Uterus (tissue), 2 donors: ENCODE measurements around the gene ALG14.

Experiments
- CTCF ChIP-seq, 4 experiments: fragments of 200-600 bp in 2 of 4; fragments of 450-650 bp in 2 of 4; sonication (generic) in 2 of 4; IDR thresholded peaks; one replicate each; pipeline ENCODE4 v1.5.1; 2016 to 2019; ENCODE audit warnings: antibody characterized with exemption in 4 of 4, mild to moderate bottlenecking in 2 of 4, moderate library complexity in 1 of 4
- POLR2A ChIP-seq, 2 donors: fragments of 450-650 bp; IDR thresholded peaks; one replicate each; pipeline ENCODE4 v1.6.1; 2016; ENCODE audit warnings: antibody characterized with exemption in 2 of 2, mild to moderate bottlenecking in 1 of 2, moderate library complexity in 1 of 2

- TF ChIP-seq CTCF (IDR thresholded peaks at IDR 0.05) (no peak), POLR2A (IDR thresholded peaks at IDR 0.05) (no peak)
Measured at GRCh38 chr1:94976971-94977548, 95.7 kb downstream of the ALG14 start.
